GM21515 (cell line): Measurements from ENCODE around the gene NCKAP5.

Source experiments
- ATAC-seq: cut with Tn5 transposase; IDR thresholded peaks from one replicate; pipeline ENCODE4 v1.9.1; 2021; ENCODE audit not compliant: unreplicated experiment

Gene NCKAP5

GRCh38 chr2:133574620-133575019 is 6.4 kb upstream of the NCKAP5 start:
- ATAC-seq = no peak

- no peak for ATAC-seq
These were observed 5.9 kb upstream of the NCKAP5 start for GRCh38 chr2:133574186-133574585.

GRCh38 chr2:133573491-133574162 is 5.4 kb upstream of the NCKAP5 start:
- no peak for ATAC-seq

- no peak for ATAC-seq
These were observed 3.0 kb upstream of the NCKAP5 start for GRCh38 chr2:133571249-133571648.

- ATAC-seq = no peak
These were observed 2.3 kb upstream of the NCKAP5 start for GRCh38 chr2:133570542-133570941.

GRCh38 chr2:133569286-133569830 is 1.1 kb upstream of the NCKAP5 start:
- ATAC-seq = no peak

GRCh38 chr2:133568598-133568997 is 335 bp upstream of the NCKAP5 start:
- ATAC-seq = no peak

- ATAC-seq = no peak
These were observed 5.7 kb downstream of the NCKAP5 start for GRCh38 chr2:133562558-133562957.

GRCh38 chr2:133561045-133561852 is 7.0 kb downstream of the NCKAP5 start:
- ATAC-seq = no peak

GRCh38 chr2:133557614-133558013 is 10.6 kb downstream of the NCKAP5 start:
- ATAC-seq = no peak

- ATAC-seq = no peak
These were observed 14.3 kb downstream of the NCKAP5 start for GRCh38 chr2:133553838-133554408.

GRCh38 chr2:133553251-133553650 is 15.0 kb downstream of the NCKAP5 start:
- ATAC-seq = no peak

- no peak for ATAC-seq
These were observed 15.4 kb downstream of the NCKAP5 start for GRCh38 chr2:133552821-133553220.

GRCh38 chr2:133541797-133542196 is 26.5 kb downstream of the NCKAP5 start:
- ATAC-seq = no peak

GRCh38 chr2:133541376-133541775 is 26.9 kb downstream of the NCKAP5 start:
- no peak for ATAC-seq

- no peak for ATAC-seq
These were observed 35.3 kb downstream of the NCKAP5 start for GRCh38 chr2:133532919-133533318.

GRCh38 chr2:133531382-133531781 is 36.9 kb downstream of the NCKAP5 start:
- ATAC-seq = no peak

GRCh38 chr2:133530645-133531044 is 37.6 kb downstream of the NCKAP5 start:
- no peak for ATAC-seq

- no peak for ATAC-seq
These were observed 41.5 kb downstream of the NCKAP5 start for GRCh38 chr2:133526530-133527300.

- no peak for ATAC-seq
These were observed 42.4 kb downstream of the NCKAP5 start for GRCh38 chr2:133525613-133526529.
